Measurements from ENCODE around the gene RANBP3. TPM values are rescaled to one million over a fixed set of nuclear protein-coding genes. Genes with fewer than 3 reads are reported as not detected.

RANBP3 gene
- total RNA-seq, 5 donors from 2014 or later (not counting 1 experiment from before 2014, with no cell fraction given), result 90.2 to 101 (median 98.3) TPM

- ATAC-seq (replicated peaks in 1 of 4) (peak in 2 of 4 experiments; percentile 13 to 14), DNase-seq (no peak)
- Mint-ChIP-seq H3K36me3 (peaks cover 14% of the 10 kb centered on the region), H3K27me3 (no peaks in the 10 kb centered on the region), H3K9me3 (no peaks in the 10 kb centered on the region), H3K27ac (peak overlapping the region; percentile 76 to 89), H3K4me3 (peak overlapping the region in 1 of 3 donors; percentile 65), H3K4me1 (peaks cover 84 to 93% (median 90%) of the 10 kb centered on the region in 3 donors)
- no peaks in the 10 kb centered on the region for H3K9me3 ChIP-seq
- no peak overlapping the region for H3K4me3 ChIP-seq (ENCODE audit: control insufficient read depth in 1 of 2, extremely low read depth in 1 of 2, low read length in 1 of 2)
- H3K36me3 ChIP-seq (ENCODE audit: control insufficient read depth in 2 of 2, extremely low read depth in 1 of 2, insufficient read depth in 1 of 2, low read length in 1 of 2), result peaks cover 2 to 39% of the 10 kb centered on the region in 2 donors
- peaks cover 46 to 77% of the 10 kb centered on the region in 2 experiments for H3K4me1 ChIP-seq (ENCODE audit: control insufficient read depth in 1 of 2, extremely low read depth in 1 of 2, insufficient read depth in 2 of 2, low read length in 2 of 2)
- 69% methylated on average over 14 of the region's 18 CpGs for WGBS (ENCODE audit: insufficient coverage)
- no peak overlapping the region for H3K27ac ChIP-seq (ENCODE audit: low read length)
- CTCF ChIA-PET, result interaction anchor here (0.6 to 2.7 kb wide), 11 partner anchors 9 to 1555 kb away, joined by 3 to 19 read pairs (median 4); partner anchors contain the start of genes RANBP3 (in 1 of the 2) and VMAC (in 1 of the 2)
- POLR2A ChIA-PET, result no interaction called here
- H3K27me3 ChIP-seq (replicated peaks in 1 of 2; ENCODE audit: control insufficient read depth in 2 of 2, extremely low read depth in 1 of 2, insufficient read depth in 2 of 2, low read length in 1 of 2), result no peaks in the 10 kb centered on the region
Measured at GRCh38 chr19:5968431-5969373, 9.2 kb downstream of the RANBP3 start.

GRCh38 chr19:5967994-5968430 is 9.9 kb downstream of the RANBP3 start:
- ATAC-seq (replicated peaks in 1 of 4), result peak; percentile 54 to 75 (median 60)
- no peaks in the 10 kb centered on the region for H3K27me3 Mint-ChIP-seq
- H3K4me3 Mint-ChIP-seq, result peak overlapping the region; percentile 39 to 67 (median 65)
- Histone ChIP-seq H3K27me3 (replicated peaks in 1 of 2; ENCODE audit: control insufficient read depth in 2 of 2, extremely low read depth in 1 of 2, insufficient read depth in 2 of 2, low read length in 1 of 2) (no peaks in the 10 kb centered on the region), H3K4me3 (ENCODE audit: control insufficient read depth in 1 of 2, extremely low read depth in 1 of 2, low read length in 1 of 2) (peak overlapping the region in 1 of 2 donors; percentile 26), H3K4me1 (ENCODE audit: control insufficient read depth in 1 of 2, extremely low read depth in 1 of 2, insufficient read depth in 2 of 2, low read length in 2 of 2) (peaks cover 49 to 78% of the 10 kb centered on the region in 2 experiments), H3K27ac (ENCODE audit: low read length) (no peak overlapping the region), H3K36me3 (ENCODE audit: control insufficient read depth in 2 of 2, extremely low read depth in 1 of 2, insufficient read depth in 1 of 2, low read length in 1 of 2) (peaks cover 5 to 33% of the 10 kb centered on the region in 2 donors), H3K9me3 (no peaks in the 10 kb centered on the region)
- ChIA-PET CTCF (interaction anchor here (0.7 to 2.7 kb wide), 12 partner anchors 9 to 66 kb away, joined by 3 to 19 read pairs (median 4); partner anchors contain the start of genes RANBP3 (in 1 of the 2) and VMAC (in 1 of the 2)), POLR2A (interaction anchor here in 1 of 2 donors (0.6 kb wide), 1 partner anchor 1412 kb away, joined by 4 read pairs; no protein-coding TSS in a partner anchor)
- H3K9me3 Mint-ChIP-seq, result no peaks in the 10 kb centered on the region
- H3K36me3 Mint-ChIP-seq, result peaks cover 14% of the 10 kb centered on the region
- H3K27ac Mint-ChIP-seq, result peak overlapping the region; percentile 71 to 89
- peak in 31 of 35 experiments; percentile 25 to 81 (median 43) for DNase-seq
- H3K4me1 Mint-ChIP-seq, result peaks cover 91 to 94% (median 91%) of the 10 kb centered on the region in 3 donors
- WGBS (ENCODE audit: insufficient coverage), result 44% methylated on average over 5 of the region's 10 CpGs

GRCh38 chr19:5967571-5967970 is 10.4 kb downstream of the RANBP3 start:
- H3K36me3 Mint-ChIP-seq, result peaks cover 17% of the 10 kb centered on the region
- no peaks in the 10 kb centered on the region for H3K9me3 ChIP-seq
- POLR2A ChIA-PET, result interaction anchor here in 1 of 2 donors (0.6 kb wide), 1 partner anchor 1412 kb away, joined by 4 read pairs; no protein-coding TSS in a partner anchor
- no peak overlapping the region for H3K27ac ChIP-seq (ENCODE audit: low read length)
- no peaks in the 10 kb centered on the region for H3K9me3 Mint-ChIP-seq
- H3K27ac Mint-ChIP-seq, result peak overlapping the region; percentile 74 to 89
- 70% methylated on average over 2 of the region's 7 CpGs for WGBS (ENCODE audit: insufficient coverage)
- no peak overlapping the region for H3K4me3 ChIP-seq (ENCODE audit: control insufficient read depth in 1 of 2, extremely low read depth in 1 of 2, low read length in 1 of 2)
- CTCF ChIA-PET, result interaction anchor here (0.7 to 2.7 kb wide), 10 partner anchors 10 to 65 kb away, joined by 3 to 19 read pairs (median 4); partner anchors contain the start of genes RANBP3 (in 1 of the 2) and VMAC (in 1 of the 2)
- H3K27me3 Mint-ChIP-seq, result no peaks in the 10 kb centered on the region
- H3K4me1 ChIP-seq (ENCODE audit: control insufficient read depth in 1 of 2, extremely low read depth in 1 of 2, insufficient read depth in 2 of 2, low read length in 2 of 2), result peaks cover 54 to 79% of the 10 kb centered on the region in 2 experiments
- ATAC-seq (replicated peaks in 1 of 4), result no peak
- no peak for DNase-seq
- peak overlapping the region in 1 of 3 donors; percentile 65 for H3K4me3 Mint-ChIP-seq
- peaks cover 5 to 29% of the 10 kb centered on the region in 2 donors for H3K36me3 ChIP-seq (ENCODE audit: control insufficient read depth in 2 of 2, extremely low read depth in 1 of 2, insufficient read depth in 1 of 2, low read length in 1 of 2)
- H3K4me1 Mint-ChIP-seq, result peaks cover 92 to 94% (median 92%) of the 10 kb centered on the region in 3 donors
- H3K27me3 ChIP-seq (replicated peaks in 1 of 2; ENCODE audit: control insufficient read depth in 2 of 2, extremely low read depth in 1 of 2, insufficient read depth in 2 of 2, low read length in 1 of 2), result no peaks in the 10 kb centered on the region

GRCh38 chr19:5966941-5967340 is 11.0 kb downstream of the RANBP3 start:
- H3K36me3 ChIP-seq (ENCODE audit: control insufficient read depth in 2 of 2, extremely low read depth in 1 of 2, insufficient read depth in 1 of 2, low read length in 1 of 2), result peaks cover 5 to 25% of the 10 kb centered on the region in 2 donors
- peak overlapping the region in 1 of 3 donors; percentile 22 for H3K4me3 Mint-ChIP-seq
- no peaks in the 10 kb centered on the region for H3K9me3 Mint-ChIP-seq

GRCh38 chr19:5966215-5966614 is 11.7 kb downstream of the RANBP3 start:
- Mint-ChIP-seq H3K4me1 (peaks cover 92 to 94% (median 92%) of the 10 kb centered on the region in 3 donors), H3K36me3 (peaks cover 13% of the 10 kb centered on the region), H3K27ac (peak overlapping the region; percentile 83 to 100), H3K27me3 (no peaks in the 10 kb centered on the region), H3K4me3 (peak overlapping the region in 1 of 3 donors; percentile 53), H3K9me3 (no peaks in the 10 kb centered on the region)
- 60% methylated on average over 3 of the region's 8 CpGs for WGBS (ENCODE audit: insufficient coverage)
- ChIA-PET POLR2A (interaction anchor here in 1 of 2 donors (0.7 kb wide), 1 partner anchor 238 kb away, joined by 3 read pairs; no protein-coding TSS in a partner anchor), CTCF (interaction anchor here (0.6 to 1.2 kb wide), 2 partner anchors 10 to 634 kb away, joined by 3 read pairs; no protein-coding TSS in a partner anchor)
- no peak overlapping the region for H3K27ac ChIP-seq (ENCODE audit: low read length)
- H3K4me1 ChIP-seq (ENCODE audit: control insufficient read depth in 1 of 2, extremely low read depth in 1 of 2, insufficient read depth in 2 of 2, low read length in 2 of 2), result peaks cover 59 to 79% of the 10 kb centered on the region in 2 experiments
- H3K9me3 ChIP-seq, result no peaks in the 10 kb centered on the region
- no peaks in the 10 kb centered on the region for H3K27me3 ChIP-seq (replicated peaks in 1 of 2; ENCODE audit: control insufficient read depth in 2 of 2, extremely low read depth in 1 of 2, insufficient read depth in 2 of 2, low read length in 1 of 2)
- DNase-seq (no peak), ATAC-seq (replicated peaks in 1 of 4) (no peak)
- no peak overlapping the region for H3K4me3 ChIP-seq (ENCODE audit: control insufficient read depth in 1 of 2, extremely low read depth in 1 of 2, low read length in 1 of 2)
- H3K36me3 ChIP-seq (ENCODE audit: control insufficient read depth in 2 of 2, extremely low read depth in 1 of 2, insufficient read depth in 1 of 2, low read length in 1 of 2), result peaks cover 5 to 22% of the 10 kb centered on the region in 2 donors

More at GRCh38 chr19:5966941-5967340, 11.0 kb downstream of the RANBP3 start:
- Mint-ChIP-seq H3K27ac (peak overlapping the region; percentile 74 to 89), H3K27me3 (no peaks in the 10 kb centered on the region), H3K36me3 (peaks cover 17% of the 10 kb centered on the region), H3K4me1 (peaks cover 92 to 94% (median 92%) of the 10 kb centered on the region in 3 donors)
- DNase-seq, result no peak
- Histone ChIP-seq H3K9me3 (no peaks in the 10 kb centered on the region), H3K4me1 (ENCODE audit: control insufficient read depth in 1 of 2, extremely low read depth in 1 of 2, insufficient read depth in 2 of 2, low read length in 2 of 2) (peaks cover 59 to 79% of the 10 kb centered on the region in 2 experiments), H3K27ac (ENCODE audit: low read length) (no peak overlapping the region), H3K27me3 (replicated peaks in 1 of 2; ENCODE audit: control insufficient read depth in 2 of 2, extremely low read depth in 1 of 2, insufficient read depth in 2 of 2, low read length in 1 of 2) (no peaks in the 10 kb centered on the region), H3K4me3 (ENCODE audit: control insufficient read depth in 1 of 2, extremely low read depth in 1 of 2, low read length in 1 of 2) (no peak overlapping the region)
- ChIA-PET POLR2A (no interaction called here), CTCF (interaction anchor here (1.2 to 2.7 kb wide), 2 partner anchors 10 kb away, joined by 3 to 19 read pairs; partner anchors contain the start of gene RANBP3 (in 1 of the 2))
- ATAC-seq (replicated peaks in 1 of 4), result no peak
- WGBS (ENCODE audit: insufficient coverage), result 94% methylated on average over 9 of the region's 9 CpGs

Measured in T-cell (primary cell).